H7 (cell line): ENCODE data around the gene LYPD3. TPM values are rescaled to one million over a fixed set of nuclear protein-coding genes. Genes with fewer than 3 reads are reported as not detected.
"Not testable (repeated sequence)": the region's sequence is repeated elsewhere in the genome, so short reads cannot be mapped to it uniquely, and the experiment has no call there.

Source experiments
- DNase-seq: peaks from one replicate; pipeline ENCODE4 v3.0.0; 2012
- H3K27me3 ChIP-seq: 2 replicates; pipeline ENCODE4 v1.6.0; 2011; ENCODE audit warnings: mild to moderate bottlenecking, low read length; ENCODE audit not compliant: control insufficient read depth, insufficient read depth
- H3K36me3 ChIP-seq: replicated peaks from 2 replicates; pipeline ENCODE4 v1.5.1; 2011; ENCODE audit warnings: low read length; ENCODE audit not compliant: control insufficient read depth, insufficient read depth
- H3K4me3 ChIP-seq: 2 replicates; pipeline ENCODE4 v1.5.1; 2011; ENCODE audit warnings: low read depth, mild to moderate bottlenecking, control low read depth, low read length, moderate library complexity; ENCODE audit not compliant: insufficient read depth
- total RNA-seq: library from RNA; depleted of rRNA; stranded (reverse); fragments of >200 nt; shearing (Covaris generic); gene quantifications from 2 replicates; pipeline ENCODE4 v1.2.3, GENCODE V29; 2014

Gene LYPD3
- total RNA-seq, 1 experiment from 2014 or later = not detected

DNA sequence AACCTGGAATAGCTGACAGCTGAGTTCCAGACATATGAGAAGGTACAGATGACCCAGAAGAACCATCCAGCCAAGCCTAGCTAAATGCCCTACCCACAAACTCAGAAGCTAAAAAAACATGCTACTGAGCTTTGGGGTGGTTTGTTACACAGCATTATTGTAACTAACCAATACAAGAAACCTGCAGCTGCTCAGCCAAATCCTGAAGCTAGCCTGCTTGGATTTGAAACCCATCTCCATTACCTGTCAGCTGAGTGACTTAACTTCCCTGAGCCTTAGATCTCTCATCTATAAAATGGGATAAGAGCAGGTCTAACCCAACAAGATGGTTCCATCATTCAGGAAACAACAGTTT lies 25.7 kb downstream of the LYPD3 start:
- no peaks in the 10 kb centered on the region for H3K27me3 ChIP-seq
- no peak overlapping the region for H3K4me3 ChIP-seq
- H3K36me3 ChIP-seq = no peaks in the 10 kb centered on the region
- no peak for DNase-seq

DNA sequence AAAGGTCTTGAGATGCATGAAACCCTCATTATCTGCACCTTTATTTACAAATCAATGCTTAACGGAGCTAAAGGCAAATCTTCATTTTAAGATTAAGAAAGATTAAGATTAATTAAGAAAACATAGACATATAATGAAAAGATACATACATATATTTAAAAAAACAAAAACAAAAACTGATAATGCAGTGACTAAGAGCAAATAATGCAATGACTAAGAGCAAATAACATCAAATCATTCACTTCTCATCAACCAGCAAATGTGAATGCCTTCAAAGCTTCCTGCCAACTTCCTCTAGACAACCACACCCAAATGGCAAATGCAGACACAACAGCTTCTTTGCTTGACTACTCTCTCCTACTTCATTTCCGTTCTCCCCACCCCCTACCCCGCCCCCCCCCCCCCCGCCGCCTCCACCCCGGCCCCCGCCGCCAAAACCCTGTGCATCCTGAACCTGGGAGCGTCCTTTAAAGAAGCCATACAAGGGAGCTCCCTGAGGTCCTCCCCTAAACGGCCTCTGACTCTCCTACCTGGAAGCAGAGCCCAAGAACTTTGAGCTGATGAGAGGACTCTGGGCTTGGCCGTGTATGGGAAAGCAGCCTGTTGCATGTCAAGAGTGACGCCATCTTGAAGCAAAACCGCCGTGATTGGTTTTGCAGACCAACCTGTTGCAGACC lies 26.2 kb downstream of the LYPD3 start:
- no peak for DNase-seq
- no peak overlapping the region for H3K4me3 ChIP-seq
- no peaks in the 10 kb centered on the region for H3K27me3 ChIP-seq
- no peaks in the 10 kb centered on the region for H3K36me3 ChIP-seq

DNA sequence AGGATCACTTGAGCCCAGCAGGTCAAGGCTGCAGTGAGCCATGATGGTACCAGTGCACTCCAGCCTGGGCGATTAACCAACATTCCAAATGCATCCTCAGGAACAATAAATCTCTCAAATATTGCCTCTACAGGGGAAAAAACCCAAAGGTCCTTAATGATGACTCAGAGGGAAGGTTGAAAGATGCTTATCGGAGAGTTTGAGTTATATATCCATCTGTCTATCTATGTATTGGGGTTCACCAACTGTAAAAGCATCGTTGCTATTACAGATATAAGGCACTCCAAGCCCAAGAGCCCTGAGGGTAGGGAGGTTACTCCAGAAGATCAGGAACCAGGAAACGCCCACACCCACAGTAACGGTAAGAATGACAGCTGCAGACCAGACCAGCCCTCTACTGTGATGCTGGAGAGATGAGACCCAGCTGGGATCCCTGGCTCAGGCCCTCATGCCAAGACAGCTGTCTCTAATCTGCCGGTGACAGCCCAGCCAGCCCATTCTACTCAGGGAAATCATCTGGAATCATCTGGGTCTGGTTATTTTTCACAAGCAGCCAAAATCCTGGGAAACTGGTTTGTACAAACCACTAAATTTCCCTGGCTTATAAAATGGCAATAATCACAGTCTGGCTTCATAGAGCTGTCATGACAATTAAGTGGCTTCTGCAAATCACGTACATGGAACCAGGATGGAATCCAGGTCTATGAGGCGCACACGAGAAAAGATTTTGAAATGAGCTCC lies 26.9 kb downstream of the LYPD3 start:
- DNase-seq = no peak

DNA sequence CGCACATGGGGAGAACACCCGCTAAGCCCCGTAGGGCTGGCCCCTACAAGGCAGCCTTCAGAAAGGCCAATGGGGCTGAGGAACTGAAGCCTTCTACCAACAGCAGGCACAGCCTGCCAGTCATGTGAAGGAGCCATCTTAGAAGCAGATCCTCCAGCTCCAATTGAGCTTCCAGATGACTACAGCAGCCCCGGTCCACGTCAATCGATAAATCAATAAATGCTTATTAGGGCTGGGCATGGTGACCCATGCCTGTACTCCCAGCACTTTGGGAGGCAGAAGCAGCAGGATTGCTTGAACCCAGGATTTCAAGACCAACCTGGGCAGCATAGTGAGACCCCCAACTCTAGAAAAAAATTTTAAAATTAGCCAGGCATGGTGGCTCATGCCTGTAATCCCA lies 27.7 kb downstream of the LYPD3 start:
- no peaks in the 10 kb centered on the region for H3K27me3 ChIP-seq
- H3K4me3 ChIP-seq = no peak overlapping the region
- no peaks in the 10 kb centered on the region for H3K36me3 ChIP-seq
- no peak for DNase-seq

More for the DNA sequence above, 26.9 kb downstream of the LYPD3 start:
- Histone ChIP-seq H3K36me3 (no peaks in the 10 kb centered on the region), H3K27me3 (no peaks in the 10 kb centered on the region), H3K4me3 (no peak overlapping the region)

DNA sequence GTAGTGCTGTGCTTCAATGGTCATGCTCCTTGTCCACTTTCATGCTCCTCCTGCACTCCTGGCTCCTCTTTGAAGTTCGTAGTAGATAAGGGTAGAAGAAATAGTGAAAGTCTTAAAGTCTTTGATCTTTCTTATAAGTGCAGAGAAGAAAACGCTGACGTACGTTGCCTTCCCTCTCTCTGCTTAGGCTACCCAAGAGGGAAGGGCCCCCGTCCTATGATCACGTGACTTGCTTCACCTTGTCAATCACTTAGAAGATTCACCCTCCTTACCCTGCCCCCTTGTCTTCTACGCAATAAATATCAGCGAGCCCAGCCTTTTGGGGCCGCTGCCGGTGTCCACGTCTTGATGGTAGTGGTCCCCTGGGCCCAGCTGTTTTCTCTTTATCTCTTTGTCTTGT lies 28.1 kb downstream of the LYPD3 start:
- not testable (repeated sequence) for DNase-seq, H3K27me3 ChIP-seq, H3K36me3 ChIP-seq

DNA sequence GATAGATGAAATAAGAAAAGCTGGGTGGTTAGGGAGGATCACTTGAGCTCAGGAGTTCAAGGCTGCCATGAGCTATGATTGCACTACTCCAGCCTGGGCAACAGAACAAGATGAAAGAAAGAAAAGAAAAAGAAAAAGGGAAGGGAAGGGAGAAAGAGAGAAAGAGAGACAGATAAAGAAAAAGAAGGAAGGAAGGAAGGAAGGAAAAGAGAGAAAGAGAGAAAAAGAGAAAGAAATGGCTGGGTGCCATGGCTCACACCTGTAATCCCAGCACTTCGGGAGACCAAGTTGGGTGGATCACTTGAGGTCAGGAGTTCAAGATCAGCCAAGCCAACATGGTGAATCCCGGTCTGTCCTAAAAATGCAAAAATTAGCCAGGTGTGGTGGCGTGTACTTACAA lies 29.6 kb downstream of the LYPD3 start:
- no peak overlapping the region for H3K4me3 ChIP-seq
- no peaks in the 10 kb centered on the region for H3K27me3 ChIP-seq

More for the DNA sequence above, 28.1 kb downstream of the LYPD3 start:
- H3K4me3 ChIP-seq = not testable (repeated sequence)

DNA sequence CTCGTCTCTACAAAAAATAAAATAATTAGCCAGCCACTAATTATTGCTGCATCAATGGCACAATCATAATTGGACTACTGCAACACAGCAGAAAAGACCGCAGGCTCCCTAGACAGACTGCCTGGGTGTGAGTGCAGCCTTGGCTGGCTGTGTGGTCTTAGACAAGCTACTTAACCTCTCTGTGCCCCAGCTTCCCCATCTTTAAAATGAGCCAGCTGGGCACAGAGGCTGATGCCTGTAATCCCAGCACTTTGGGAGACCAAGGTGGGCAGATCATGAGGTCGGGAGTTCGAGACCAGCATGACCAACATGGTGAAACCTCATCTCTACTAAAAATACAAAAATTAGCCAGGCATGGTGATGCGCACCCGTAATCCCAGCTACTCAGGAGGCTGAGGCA lies 31.7 kb downstream of the LYPD3 start:
- Histone ChIP-seq H3K27me3 (no peaks in the 10 kb centered on the region), H3K36me3 (no peaks in the 10 kb centered on the region), H3K4me3 (no peak overlapping the region)
- DNase-seq = no peak

More for the DNA sequence above, 29.6 kb downstream of the LYPD3 start:
- DNase-seq = no peak
- H3K36me3 ChIP-seq = no peaks in the 10 kb centered on the region

DNA sequence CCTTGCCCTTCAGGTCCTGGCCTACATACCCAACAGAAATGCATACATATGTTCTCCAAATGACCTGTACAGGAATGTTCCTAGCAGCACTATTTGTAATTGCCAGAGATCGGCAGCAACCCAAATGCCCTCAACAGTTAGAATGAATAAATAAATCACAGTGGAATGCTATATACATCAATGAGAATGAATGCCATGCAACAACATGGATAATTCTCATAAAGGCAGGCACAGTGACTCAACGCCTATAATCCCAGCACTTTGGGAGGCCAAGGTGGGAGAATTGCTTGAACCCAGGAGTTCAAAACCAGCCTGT lies 32.1 kb downstream of the LYPD3 start:
- no peak for DNase-seq
- H3K27me3 ChIP-seq = no peaks in the 10 kb centered on the region
- no peaks in the 10 kb centered on the region for H3K36me3 ChIP-seq
- no peak overlapping the region for H3K4me3 ChIP-seq

DNA sequence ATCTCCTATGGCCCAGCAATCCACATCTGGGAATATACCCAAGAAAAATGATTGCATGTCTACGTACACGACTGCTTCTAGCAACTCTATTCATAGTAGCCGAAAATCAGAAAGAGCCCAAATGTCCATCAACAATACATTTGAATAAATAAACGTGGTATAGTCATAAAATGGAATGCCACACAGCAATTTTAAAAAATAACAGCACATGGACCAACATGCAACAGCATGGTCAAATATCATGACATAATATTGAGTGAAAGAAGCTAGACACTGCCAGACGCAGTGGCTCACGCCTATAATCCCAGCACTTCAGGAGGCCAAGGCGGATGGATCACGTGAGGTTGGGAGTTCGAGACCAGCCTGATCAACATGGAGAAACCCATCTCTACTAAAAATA lies 34.4 kb downstream of the LYPD3 start:
- no peaks in the 10 kb centered on the region for H3K27me3 ChIP-seq
- no peak overlapping the region for H3K4me3 ChIP-seq
- no peak for DNase-seq
- H3K36me3 ChIP-seq = no peaks in the 10 kb centered on the region

DNA sequence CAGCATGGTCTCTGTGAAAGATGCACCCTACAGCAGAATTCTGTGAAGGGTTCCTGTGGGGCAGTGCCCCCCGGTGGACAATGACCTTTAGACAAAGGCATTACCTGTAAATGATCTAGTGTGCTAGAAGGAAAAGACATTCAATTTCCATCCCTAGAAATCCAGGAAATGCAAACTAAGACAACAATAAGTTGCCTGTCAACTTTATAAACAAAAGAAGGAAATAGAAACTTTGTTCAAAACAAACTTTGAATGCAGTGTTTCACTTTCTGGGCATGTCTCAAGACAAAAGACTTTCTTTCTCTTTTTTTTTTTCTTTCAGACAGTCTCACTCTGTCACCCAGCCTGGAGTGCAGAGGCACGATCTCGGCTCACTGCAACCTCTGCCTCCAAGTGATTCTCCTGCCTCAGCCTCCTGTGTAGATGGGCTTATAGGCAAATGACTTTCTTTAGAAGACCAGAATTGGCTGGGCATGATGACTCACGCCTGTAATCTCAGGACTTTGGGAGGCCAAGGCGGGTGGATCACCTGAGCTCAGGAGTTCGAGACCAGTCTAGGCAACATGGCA lies 35.2 kb downstream of the LYPD3 start:
- peak; percentile 54 for DNase-seq
- Histone ChIP-seq H3K36me3 (no peaks in the 10 kb centered on the region), H3K27me3 (no peaks in the 10 kb centered on the region), H3K4me3 (no peak overlapping the region)

DNA sequence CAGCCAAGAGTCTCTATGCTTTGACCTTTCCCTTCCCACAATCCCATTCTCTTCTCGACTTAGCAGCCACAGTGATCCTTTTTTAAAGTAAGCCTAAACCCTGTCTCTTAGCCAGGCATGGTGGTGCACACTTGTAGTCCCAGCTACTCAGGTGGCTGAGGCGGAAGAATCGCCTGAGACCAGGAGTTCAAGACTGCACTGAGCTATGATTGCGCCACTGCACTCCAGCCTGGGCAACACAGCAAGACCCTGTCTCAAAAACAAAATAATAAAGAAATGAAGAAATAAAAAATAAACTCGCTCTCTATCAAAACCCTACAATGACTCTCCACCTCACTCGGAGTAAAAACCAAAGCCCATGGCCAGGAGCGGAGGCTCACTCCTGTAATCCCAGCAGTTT lies 36.0 kb downstream of the LYPD3 start:
- H3K27me3 ChIP-seq = no peaks in the 10 kb centered on the region
- no peak for DNase-seq
- H3K36me3 ChIP-seq = no peaks in the 10 kb centered on the region

DNA sequence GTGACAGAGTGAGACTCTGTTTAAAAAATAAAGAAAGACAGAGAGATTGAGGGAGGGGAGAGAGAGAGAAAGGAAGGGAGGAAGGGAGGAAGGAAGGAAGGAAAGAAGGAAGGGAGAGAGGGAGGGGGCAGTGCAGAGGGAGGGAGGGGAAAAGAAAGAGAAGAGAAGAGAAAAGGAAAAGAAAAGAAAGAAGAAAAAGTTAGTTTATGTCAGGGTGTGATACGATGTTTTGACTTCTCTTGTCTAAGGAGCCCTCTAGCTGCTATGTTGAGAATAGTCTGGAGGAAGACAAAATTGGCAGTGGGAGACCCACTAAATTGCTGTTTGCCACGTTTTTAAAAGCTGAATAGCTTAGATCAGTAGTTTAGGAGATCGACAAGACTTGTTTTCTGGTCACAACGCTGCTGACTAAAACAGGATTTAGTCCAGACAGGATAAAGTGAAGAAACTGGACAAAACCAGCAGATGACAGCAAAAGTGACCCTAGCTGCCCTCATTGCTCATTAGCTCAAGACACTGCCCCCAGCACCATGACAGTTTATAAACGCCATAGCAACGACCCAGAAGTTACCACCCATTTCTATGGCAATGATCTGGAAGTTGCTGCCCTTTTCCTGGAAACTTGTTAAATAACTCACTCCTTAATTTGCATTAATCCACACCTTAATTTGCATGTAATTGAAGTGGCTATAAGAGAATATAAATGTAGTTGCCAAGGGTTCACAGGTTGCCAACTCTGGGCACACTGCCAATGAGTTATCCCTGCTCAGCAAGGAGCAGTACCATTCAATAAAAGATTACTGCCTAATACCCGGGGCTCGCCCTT lies 39.6 kb downstream of the LYPD3 start:
- no peaks in the 10 kb centered on the region for H3K36me3 ChIP-seq
- no peak overlapping the region for H3K4me3 ChIP-seq
- no peaks in the 10 kb centered on the region for H3K27me3 ChIP-seq
- DNase-seq = no peak

More for the DNA sequence above, 36.0 kb downstream of the LYPD3 start:
- H3K4me3 ChIP-seq = no peak overlapping the region

DNA sequence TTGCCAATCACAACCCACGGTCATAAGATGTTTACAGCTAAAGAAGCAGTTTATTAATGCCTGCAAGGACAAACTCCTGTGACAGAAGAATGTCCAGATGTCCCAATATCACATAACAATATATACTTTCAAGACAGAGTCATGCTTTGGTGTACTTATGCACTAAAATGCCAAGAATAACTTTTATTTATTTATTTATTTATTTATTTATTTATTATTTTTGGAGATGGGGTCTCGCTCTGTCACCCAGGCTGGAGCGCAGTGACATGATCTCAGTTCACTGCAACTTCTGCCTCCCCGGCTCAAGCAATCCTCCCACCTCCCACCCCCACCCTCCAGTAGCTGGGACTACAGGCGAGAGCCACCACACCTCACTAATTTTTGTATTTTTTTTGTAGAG lies 41.6 kb downstream of the LYPD3 start:
- DNase-seq = no peak
- H3K27me3 ChIP-seq = no peaks in the 10 kb centered on the region
- H3K4me3 ChIP-seq = no peak overlapping the region
- H3K36me3 ChIP-seq = no peaks in the 10 kb centered on the region

DNA sequence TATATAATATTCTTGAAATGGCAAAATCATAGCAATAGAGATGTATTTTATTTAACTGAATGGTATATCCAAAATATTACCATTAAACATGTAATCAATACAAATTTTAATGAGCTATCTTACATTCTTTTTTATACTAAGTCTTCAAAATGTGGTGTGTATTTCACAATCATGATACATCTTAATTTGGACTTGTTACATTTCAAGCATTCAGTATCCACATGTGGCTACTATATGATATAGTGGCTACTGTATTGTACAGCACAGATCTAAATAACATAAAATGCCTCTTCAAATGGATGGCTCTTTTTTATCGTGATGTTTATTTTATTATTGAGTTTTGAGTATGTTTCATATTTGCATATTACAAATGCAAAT lies 42.7 kb downstream of the LYPD3 start:
- Histone ChIP-seq H3K27me3 (no peaks in the 10 kb centered on the region), H3K36me3 (no peaks in the 10 kb centered on the region), H3K4me3 (no peak overlapping the region)
- DNase-seq = no peak
